ENCODE results near the gene USP9Y.

Gene USP9Y

DNA sequence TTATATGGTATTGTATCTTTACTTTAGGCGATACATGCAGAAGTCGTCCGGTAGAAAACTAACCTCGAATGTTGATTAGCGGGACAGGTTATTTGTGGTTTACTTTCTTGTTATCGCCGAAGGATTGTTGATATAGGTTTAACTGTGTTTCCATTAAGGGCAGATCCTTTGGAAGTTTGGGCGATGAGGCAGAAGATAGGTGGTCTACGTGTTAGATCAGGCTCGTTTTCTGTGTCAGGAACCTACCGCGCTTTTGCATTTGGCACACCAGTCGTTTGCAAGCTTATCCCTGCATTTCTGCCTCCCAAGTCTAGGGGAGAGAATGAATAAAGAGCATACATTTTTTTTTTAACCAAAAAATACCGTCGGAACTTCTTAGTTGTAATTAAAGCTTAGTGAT is 204.9 kb downstream of the USP9Y start:
- H3K4me3 ChIP-seq (replicated peaks; ENCODE audit: insufficient read depth, low read length) = no peak overlapping the region

More for the DNA sequence above, 204.9 kb downstream of the USP9Y start:
- no peak for TF ChIP-seq CTCF (IDR thresholded peaks at IDR 0.05; ENCODE audit: insufficient read depth, low read length)
- TF ChIP-seq SPI1 (IDR thresholded peaks at IDR 0.05; ENCODE audit: borderline replicate concordance, low read depth) = no peak
- no peak for TF ChIP-seq GABPA (IDR thresholded peaks at IDR 0.05; ENCODE audit: low read depth)
- TF ChIP-seq, protein P1, sequence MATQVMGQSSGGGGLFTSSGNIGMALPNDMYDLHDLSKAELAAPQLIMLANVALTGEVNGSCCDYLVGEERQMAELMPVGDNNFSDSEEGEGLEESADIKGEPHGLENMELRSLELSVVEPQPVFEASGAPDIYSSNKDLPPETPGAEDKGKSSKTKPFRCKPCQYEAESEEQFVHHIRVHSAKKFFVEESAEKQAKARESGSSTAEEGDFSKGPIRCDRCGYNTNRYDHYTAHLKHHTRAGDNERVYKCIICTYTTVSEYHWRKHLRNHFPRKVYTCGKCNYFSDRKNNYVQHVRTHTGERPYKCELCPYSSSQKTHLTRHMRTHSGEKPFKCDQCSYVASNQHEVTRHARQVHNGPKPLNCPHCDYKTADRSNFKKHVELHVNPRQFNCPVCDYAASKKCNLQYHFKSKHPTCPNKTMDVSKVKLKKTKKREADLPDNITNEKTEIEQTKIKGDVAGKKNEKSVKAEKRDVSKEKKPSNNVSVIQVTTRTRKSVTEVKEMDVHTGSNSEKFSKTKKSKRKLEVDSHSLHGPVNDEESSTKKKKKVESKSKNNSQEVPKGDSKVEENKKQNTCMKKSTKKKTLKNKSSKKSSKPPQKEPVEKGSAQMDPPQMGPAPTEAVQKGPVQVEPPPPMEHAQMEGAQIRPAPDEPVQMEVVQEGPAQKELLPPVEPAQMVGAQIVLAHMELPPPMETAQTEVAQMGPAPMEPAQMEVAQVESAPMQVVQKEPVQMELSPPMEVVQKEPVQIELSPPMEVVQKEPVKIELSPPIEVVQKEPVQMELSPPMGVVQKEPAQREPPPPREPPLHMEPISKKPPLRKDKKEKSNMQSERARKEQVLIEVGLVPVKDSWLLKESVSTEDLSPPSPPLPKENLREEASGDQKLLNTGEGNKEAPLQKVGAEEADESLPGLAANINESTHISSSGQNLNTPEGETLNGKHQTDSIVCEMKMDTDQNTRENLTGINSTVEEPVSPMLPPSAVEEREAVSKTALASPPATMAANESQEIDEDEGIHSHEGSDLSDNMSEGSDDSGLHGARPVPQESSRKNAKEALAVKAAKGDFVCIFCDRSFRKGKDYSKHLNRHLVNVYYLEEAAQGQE (IDR thresholded peaks at IDR 0.05; ENCODE audit: insufficient replicate concordance, low read depth) = no peak
- TF ChIP-seq POLR2AphosphoS5 (IDR thresholded peaks at IDR 0.05; ENCODE audit: low read depth) = no peak
- DNase-seq (ENCODE audit: low read depth in 1 of 2, low spot score in 1 of 2) = no peak
- no peak overlapping the region for H3K27ac ChIP-seq (replicated peaks)
- H3K27me3 ChIP-seq (ENCODE audit: insufficient read depth, poor library complexity, severe bottlenecking) = no peaks in the 10 kb centered on the region
